HG03469 (cell line): ENCODE results near the gene RBBP8.
"Not testable (repeated sequence)": the region's sequence is repeated elsewhere in the genome, so short reads cannot be mapped to it uniquely, and the experiment has no call there.

Experiments
- ATAC-seq: cut with Tn5 transposase; IDR thresholded peaks from one replicate; pipeline ENCODE4 v1.9.1; 2021; ENCODE audit warnings: mild to moderate bottlenecking, moderate library complexity, moderate number of reproducible peaks; ENCODE audit not compliant: unreplicated experiment

RBBP8 gene

GRCh38 chr18:22933206-22933965 is at the start of gene RBBP8:
Gene RBBP8, plus strand, starts transcription at chr18:22933328. Its CDS starts 3,524 bp downstream, at chr18:22936852.
- ATAC-seq: peak; percentile 59

GRCh38 chr18:22883827-22884226 is 49.3 kb upstream of the RBBP8 start:
- ATAC-seq: no peak

- ATAC-seq: not testable (repeated sequence)
Measured at GRCh38 chr18:22885694-22886093, 47.4 kb upstream of the RBBP8 start.

GRCh38 chr18:22899421-22899820 is 33.7 kb upstream of the RBBP8 start:
- ATAC-seq: no peak

- no peak for ATAC-seq
Measured at GRCh38 chr18:22900558-22901238, 32.4 kb upstream of the RBBP8 start.

GRCh38 chr18:22902093-22902492 is 31.0 kb upstream of the RBBP8 start:
- ATAC-seq: no peak

GRCh38 chr18:22903248-22903647 is 29.9 kb upstream of the RBBP8 start:
- not testable (repeated sequence) for ATAC-seq

- no peak for ATAC-seq
Measured at GRCh38 chr18:22912149-22912548, 21.0 kb upstream of the RBBP8 start.

- ATAC-seq: no peak
Measured at GRCh38 chr18:22912835-22913234, 20.3 kb upstream of the RBBP8 start.

GRCh38 chr18:22913861-22914260 is 19.3 kb upstream of the RBBP8 start:
- no peak for ATAC-seq

GRCh38 chr18:22914633-22915032 is 18.5 kb upstream of the RBBP8 start:
- no peak for ATAC-seq

- no peak for ATAC-seq
Measured at GRCh38 chr18:22915337-22915736, 17.8 kb upstream of the RBBP8 start.

GRCh38 chr18:22921772-22922171 is 11.4 kb upstream of the RBBP8 start:
- ATAC-seq: no peak

GRCh38 chr18:22924589-22924988 is 8.5 kb upstream of the RBBP8 start:
- no peak for ATAC-seq

GRCh38 chr18:22926454-22926853 is 6.7 kb upstream of the RBBP8 start:
- no peak for ATAC-seq

- ATAC-seq: no peak
Measured at GRCh38 chr18:22928339-22928738, 4.8 kb upstream of the RBBP8 start.

GRCh38 chr18:22930089-22930713 is 2.9 kb upstream of the RBBP8 start:
- peak; percentile 29 for ATAC-seq

GRCh38 chr18:22932885-22933205 is 283 bp upstream of the RBBP8 start:
- peak; percentile 15 for ATAC-seq

GRCh38 chr18:22933966-22934423 is 867 bp downstream of the RBBP8 start:
- ATAC-seq: peak; percentile 6

GRCh38 chr18:22934789-22935188 is 1.7 kb downstream of the RBBP8 start:
- no peak for ATAC-seq

- ATAC-seq: no peak
Measured at GRCh38 chr18:22935431-22935830, 2.3 kb downstream of the RBBP8 start.

GRCh38 chr18:22936515-22936914 is 3.4 kb downstream of the RBBP8 start:
- no peak for ATAC-seq
